Measurements from ENCODE around the gene TMTC2.

TMTC2 gene

GRCh38 chr12:83172441-83172840 is 485.7 kb downstream of the TMTC2 start:
- no peak for TF ChIP-seq CTCF (IDR thresholded peaks at IDR 0.05; ENCODE audit: insufficient read depth, low read length, poor library complexity, severe bottlenecking)
- DNase-seq (ENCODE audit: extremely low read depth, insufficient read length), result no peak
- H3K36me3 ChIP-seq (ENCODE audit: control insufficient read depth, insufficient read depth, low read length), result no peaks in the 10 kb centered on the region

GRCh38 chr12:83172866-83173649 is 486.4 kb downstream of the TMTC2 start:
- TF ChIP-seq CTCF (IDR thresholded peaks at IDR 0.05; ENCODE audit: insufficient read depth, low read length, poor library complexity, severe bottlenecking), result no peak
- Histone ChIP-seq H3K4me3 (replicated peaks; ENCODE audit: low read depth, low read length) (no peak overlapping the region), H3K27me3 (replicated peaks; ENCODE audit: control insufficient read depth, insufficient read depth, low read length) (no peaks in the 10 kb centered on the region), H3K36me3 (ENCODE audit: control insufficient read depth, insufficient read depth, low read length) (no peaks in the 10 kb centered on the region)
- DNase-seq (ENCODE audit: extremely low read depth, insufficient read length), result no peak

More at GRCh38 chr12:83172441-83172840, 485.7 kb downstream of the TMTC2 start:
- Histone ChIP-seq H3K27me3 (replicated peaks; ENCODE audit: control insufficient read depth, insufficient read depth, low read length) (no peaks in the 10 kb centered on the region), H3K4me3 (replicated peaks; ENCODE audit: low read depth, low read length) (no peak overlapping the region)

GRCh38 chr12:83179999-83180398 is 493.3 kb downstream of the TMTC2 start:
- TF ChIP-seq CTCF (IDR thresholded peaks at IDR 0.05; ENCODE audit: insufficient read depth, low read length, poor library complexity, severe bottlenecking), result no peak
- Histone ChIP-seq H3K4me3 (replicated peaks; ENCODE audit: low read depth, low read length) (no peak overlapping the region), H3K36me3 (ENCODE audit: control insufficient read depth, insufficient read depth, low read length) (no peaks in the 10 kb centered on the region), H3K27me3 (replicated peaks; ENCODE audit: control insufficient read depth, insufficient read depth, low read length) (no peaks in the 10 kb centered on the region)
- DNase-seq (ENCODE audit: extremely low read depth, insufficient read length), result no peak

- TF ChIP-seq CTCF (IDR thresholded peaks at IDR 0.05; ENCODE audit: insufficient read depth, low read length, poor library complexity, severe bottlenecking), result no peak
Observed at GRCh38 chr12:83181074-83181473, 494.4 kb downstream of the TMTC2 start.

GRCh38 chr12:83183132-83183531 is 496.4 kb downstream of the TMTC2 start:
- Histone ChIP-seq H3K4me3 (replicated peaks; ENCODE audit: low read depth, low read length) (no peak overlapping the region), H3K36me3 (ENCODE audit: control insufficient read depth, insufficient read depth, low read length) (no peaks in the 10 kb centered on the region), H3K27me3 (replicated peaks; ENCODE audit: control insufficient read depth, insufficient read depth, low read length) (no peaks in the 10 kb centered on the region)
- TF ChIP-seq CTCF (IDR thresholded peaks at IDR 0.05; ENCODE audit: insufficient read depth, low read length, poor library complexity, severe bottlenecking), result no peak
- DNase-seq (ENCODE audit: extremely low read depth, insufficient read length), result no peak

More at GRCh38 chr12:83181074-83181473, 494.4 kb downstream of the TMTC2 start:
- Histone ChIP-seq H3K36me3 (ENCODE audit: control insufficient read depth, insufficient read depth, low read length) (no peaks in the 10 kb centered on the region), H3K27me3 (replicated peaks; ENCODE audit: control insufficient read depth, insufficient read depth, low read length) (no peaks in the 10 kb centered on the region), H3K4me3 (replicated peaks; ENCODE audit: low read depth, low read length) (no peak overlapping the region)
- DNase-seq (ENCODE audit: extremely low read depth, insufficient read length), result no peak

Data from GM06990 (cell line).